Activated CD4-positive, alpha-beta T cell treated with anti-CD3 and anti-CD28 coated beads, Interleukin-2, amount 50 U/mL, for 48 hours (primary cell): Measurements from ENCODE around the gene LSS.
A peak's percentile ranks its signal among the peaks of the same experiment; 100 is the strongest.
"Not testable (repeated sequence)": the region's sequence is repeated elsewhere in the genome, so short reads cannot be mapped to it uniquely, and the experiment has no call there.

Experiments used
- DNase-seq, 2 experiments: peaks; one replicate each; pipeline ENCODE4 v3.0.0-alpha.2; 2020

LSS gene

GRCh38 chr21:46151261-46151988 is 77.1 kb downstream of the LSS start:
- DNase-seq, result no peak

GRCh38 chr21:46150491-46151121 is 78.0 kb downstream of the LSS start:
- no peak for DNase-seq

- DNase-seq, result no peak
Observed at GRCh38 chr21:46150073-46150472, 78.5 kb downstream of the LSS start.

- no peak for DNase-seq
Observed at GRCh38 chr21:46149205-46149901, 79.2 kb downstream of the LSS start.

- no peak for DNase-seq
Observed at GRCh38 chr21:46148106-46148505, 80.5 kb downstream of the LSS start.

- DNase-seq, result peak; percentile 61 to 64
Observed at GRCh38 chr21:46147429-46147828, 81.1 kb downstream of the LSS start.

- DNase-seq, result no peak
Observed at GRCh38 chr21:46146856-46147255, 81.7 kb downstream of the LSS start.

GRCh38 chr21:46145840-46146691 is 82.5 kb downstream of the LSS start:
- no peak for DNase-seq

- no peak for DNase-seq
Observed at GRCh38 chr21:46145159-46145839, 83.3 kb downstream of the LSS start.

GRCh38 chr21:46144464-46145070 is 84.0 kb downstream of the LSS start:
- DNase-seq, result peak; percentile 17 to 20

GRCh38 chr21:46142582-46143473 is 85.7 kb downstream of the LSS start:
- DNase-seq, result peak; percentile 21 to 38

GRCh38 chr21:46141767-46142581 is 86.6 kb downstream of the LSS start:
- no peak for DNase-seq

- not testable (repeated sequence) for DNase-seq
Observed at GRCh38 chr21:46140352-46141003, 88.1 kb downstream of the LSS start.

GRCh38 chr21:46139686-46140085 is 88.9 kb downstream of the LSS start:
- DNase-seq, result no peak

- no peak for DNase-seq
Observed at GRCh38 chr21:46138383-46138970, 90.1 kb downstream of the LSS start.
